Stimulated activated CD4-positive, alpha-beta T cell treated with anti-CD3 and anti-CD28 coated beads, TNF-alpha, amount 100 ng/mL, for 24 hours (primary cell): ENCODE measurements around the gene ST6GAL2.

ENCODE experiments used
- DNase-seq, 3 experiments: peaks; one replicate each; pipeline ENCODE4 v3.0.0-alpha.2; 2020; ENCODE audit warnings: low read depth in 3 of 3

ST6GAL2 gene

DNA sequence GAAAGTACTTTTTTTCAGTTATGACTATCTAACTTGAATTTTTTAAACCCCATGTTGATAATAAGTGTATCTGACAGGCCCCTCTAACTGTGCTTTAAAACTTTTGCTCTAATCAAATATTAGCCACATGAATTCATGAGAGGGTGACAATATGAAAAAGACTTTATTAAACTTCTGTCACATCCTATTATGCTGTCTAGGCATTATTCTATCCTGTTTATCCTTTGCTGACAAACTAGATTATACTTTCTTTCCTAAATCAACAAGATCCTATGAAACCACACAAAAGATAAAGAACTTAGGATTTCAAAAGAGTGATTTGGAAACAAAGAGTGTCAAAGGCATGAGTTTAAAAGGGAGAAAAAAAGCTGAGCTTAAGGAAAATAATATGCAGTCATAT, 57.8 kb downstream of the ST6GAL2 start:
- no peak for DNase-seq

GRCh38 chr2:106827158-106827557, 58.8 kb downstream of the ST6GAL2 start:
- DNase-seq, result no peak

- no peak for DNase-seq
Measured at GRCh38 chr2:106825161-106825560, 60.8 kb downstream of the ST6GAL2 start.

DNA sequence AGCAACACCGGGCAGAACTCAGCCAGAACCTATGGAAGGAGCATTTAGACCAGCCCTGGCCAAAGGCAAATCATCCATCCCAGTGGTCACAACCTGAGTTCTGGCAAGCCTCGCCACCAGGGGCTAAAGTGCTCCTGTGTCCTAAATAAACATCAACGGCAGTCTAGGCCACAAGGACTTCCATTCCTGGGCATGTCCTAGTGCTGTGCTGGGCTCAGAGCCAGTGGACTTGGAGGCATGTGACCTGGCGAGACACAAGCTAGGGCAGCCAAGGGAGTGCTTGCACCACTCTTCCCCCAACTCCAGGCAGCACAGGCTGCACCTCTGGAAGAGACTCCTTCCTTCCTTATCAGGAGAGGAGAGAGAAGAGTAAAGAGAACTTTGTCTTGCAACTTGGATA, 69.0 kb downstream of the ST6GAL2 start:
- no peak for DNase-seq

GRCh38 chr2:106812841-106813240, 73.1 kb downstream of the ST6GAL2 start:
- no peak for DNase-seq

DNA sequence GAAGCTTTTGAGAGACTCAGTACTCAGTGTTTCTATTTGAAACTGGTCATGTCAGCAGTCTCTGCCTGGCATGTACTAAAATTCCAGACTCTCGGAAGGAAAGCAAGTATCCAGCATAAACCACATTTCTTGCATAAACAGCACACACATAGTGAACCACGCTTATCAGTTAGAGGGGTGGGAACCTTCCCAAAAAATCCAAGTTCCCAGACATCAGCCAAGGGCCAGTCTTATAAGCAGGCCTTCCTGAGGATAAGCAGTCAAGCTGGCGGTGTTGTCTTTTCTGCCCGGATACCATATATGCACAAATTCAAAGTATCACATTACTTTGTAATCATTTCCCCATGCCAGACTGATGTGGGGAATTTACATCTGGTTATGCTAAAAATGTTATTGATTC, 73.6 kb downstream of the ST6GAL2 start:
- no peak for DNase-seq

GRCh38 chr2:106805716-106806115, 80.3 kb downstream of the ST6GAL2 start:
- no peak for DNase-seq

- no peak for DNase-seq
Measured at GRCh38 chr2:106804161-106804560, 81.8 kb downstream of the ST6GAL2 start.

GRCh38 chr2:106800976-106801655, 84.9 kb downstream of the ST6GAL2 start:
- DNase-seq, result no peak

GRCh38 chr2:106800180-106800579, 85.8 kb downstream of the ST6GAL2 start:
- no peak for DNase-seq

DNA sequence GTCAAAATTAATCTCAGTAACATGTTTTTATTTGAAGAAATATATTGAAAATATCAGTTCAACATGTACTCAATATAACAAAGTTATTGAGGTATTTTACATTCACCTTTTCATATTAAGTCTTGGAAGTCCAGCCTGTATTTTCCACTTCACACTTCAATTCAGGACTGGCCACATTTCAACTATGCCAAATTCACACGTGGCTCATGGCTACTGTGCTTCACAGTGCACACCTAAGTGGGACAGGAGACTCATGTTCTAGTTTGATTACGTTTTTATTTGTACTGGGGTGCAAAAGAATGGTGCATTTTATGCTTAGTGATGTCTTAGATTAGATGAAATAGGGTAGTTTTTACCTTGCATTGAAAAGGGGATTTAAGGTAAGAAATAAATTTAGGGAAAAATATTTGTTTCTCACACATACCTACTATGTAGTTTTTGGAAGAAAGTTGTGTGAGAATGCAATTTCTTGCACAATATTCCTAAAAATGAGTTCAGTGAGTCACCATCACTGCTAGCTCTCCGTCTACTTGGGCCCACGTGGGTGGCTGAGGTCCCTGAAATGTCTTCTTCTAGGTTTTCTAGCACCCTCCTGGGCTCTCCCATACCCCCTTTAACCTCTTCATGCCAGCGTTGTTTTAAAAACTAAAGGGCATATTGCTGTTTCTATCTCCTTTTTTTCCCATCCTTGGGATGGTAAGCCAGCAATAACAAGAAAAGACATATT, 87.0 kb downstream of the ST6GAL2 start:
- DNase-seq, result no peak

DNA sequence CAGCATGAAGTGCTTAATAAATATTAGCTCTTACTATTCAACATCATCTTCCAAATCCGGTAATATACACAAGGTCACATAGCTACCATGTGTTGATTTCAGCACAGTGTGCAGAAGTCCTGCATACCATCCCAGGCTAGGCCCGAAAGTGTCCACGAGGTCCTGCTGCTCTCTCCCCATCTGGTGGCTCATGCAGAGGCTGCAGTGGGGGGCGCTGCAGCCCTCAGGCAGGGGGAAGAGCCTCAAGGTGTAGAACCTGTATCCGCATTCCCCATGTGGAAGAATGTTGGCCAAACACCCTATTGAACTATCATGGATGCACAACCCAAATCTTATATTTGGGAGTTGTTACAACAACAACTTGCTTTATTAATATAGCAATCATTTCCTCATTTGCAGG, 88.5 kb downstream of the ST6GAL2 start:
- DNase-seq, result no peak

DNA sequence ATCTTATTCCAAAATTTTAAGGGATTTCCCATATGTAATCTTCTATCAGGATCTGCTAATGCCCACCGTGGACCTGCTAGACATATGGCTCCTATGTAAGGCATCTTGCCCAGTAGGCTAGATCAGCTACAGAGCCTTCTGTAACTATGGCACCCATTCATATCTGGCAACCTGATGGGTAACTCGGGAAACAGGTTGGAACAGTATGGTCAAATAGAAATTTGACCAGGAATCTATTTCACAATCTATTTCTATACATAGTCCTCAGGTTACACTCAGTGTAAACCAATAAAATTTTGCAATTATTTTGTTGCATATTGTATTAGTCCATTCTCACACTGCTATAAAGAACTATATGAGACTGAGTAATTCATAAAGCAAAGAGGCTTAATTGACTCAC, 93.3 kb downstream of the ST6GAL2 start:
- no peak for DNase-seq

- no peak for DNase-seq
Measured at GRCh38 chr2:106789185-106789584, 96.8 kb downstream of the ST6GAL2 start.

DNA sequence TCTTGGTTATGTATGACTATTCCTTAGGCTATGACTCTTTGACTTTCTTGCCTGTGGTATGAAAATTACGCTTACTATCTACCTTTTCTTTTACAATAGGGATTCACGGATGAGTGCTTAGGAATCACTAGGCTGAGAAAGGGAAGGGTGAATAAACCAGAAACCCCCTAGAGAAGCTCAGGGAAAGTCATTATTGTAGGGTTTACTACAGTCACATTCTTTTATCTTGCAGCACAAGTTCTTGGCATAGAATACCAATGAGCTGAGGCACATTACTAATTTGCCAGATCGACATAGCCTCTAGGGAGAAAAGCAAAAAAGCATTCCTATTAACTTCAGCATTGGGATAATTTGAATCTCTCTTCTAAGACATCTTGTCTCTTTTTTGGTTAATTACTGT, 103.3 kb downstream of the ST6GAL2 start:
- DNase-seq, result no peak

GRCh38 chr2:106781196-106781595, 104.8 kb downstream of the ST6GAL2 start:
- no peak for DNase-seq

DNA sequence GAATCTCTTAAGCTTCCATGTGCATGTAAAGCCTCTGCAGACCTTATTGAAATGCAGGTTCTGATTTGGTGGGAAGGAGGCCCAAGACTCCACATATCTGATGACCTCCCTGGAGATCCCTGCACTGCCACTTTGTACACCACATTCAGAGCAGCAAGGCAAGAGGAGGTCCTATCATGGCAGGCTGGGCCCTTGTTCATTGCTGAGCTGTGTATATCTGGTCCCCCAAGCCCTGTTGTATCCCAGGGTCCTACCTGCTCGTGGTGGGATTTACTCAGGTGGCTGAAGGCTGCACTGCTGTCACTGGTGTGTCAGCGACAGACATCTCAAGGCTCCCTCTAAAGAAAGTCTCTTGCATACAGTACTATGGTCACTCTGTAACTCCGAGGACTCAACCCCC, 114.2 kb downstream of the ST6GAL2 start:
- no peak for DNase-seq

DNA sequence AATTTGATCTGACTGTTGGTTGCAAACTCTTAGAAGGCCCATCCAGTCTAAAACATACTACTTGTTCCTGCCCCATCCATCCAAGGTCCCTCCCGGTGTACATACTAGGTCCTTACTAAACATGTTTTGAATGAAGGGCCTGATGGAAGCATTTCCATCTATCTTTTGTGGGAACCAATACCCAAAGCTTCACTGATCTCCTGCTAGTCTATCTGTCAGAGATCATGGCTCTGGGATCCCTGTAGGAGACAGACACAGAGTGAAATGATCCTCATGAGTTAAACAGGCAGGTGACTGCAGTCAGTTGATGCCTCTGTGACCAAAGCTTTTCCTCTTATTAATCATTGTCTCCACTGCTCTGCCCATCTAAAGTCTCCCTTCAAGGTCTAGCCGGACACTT, 115.0 kb downstream of the ST6GAL2 start:
- no peak for DNase-seq

DNA sequence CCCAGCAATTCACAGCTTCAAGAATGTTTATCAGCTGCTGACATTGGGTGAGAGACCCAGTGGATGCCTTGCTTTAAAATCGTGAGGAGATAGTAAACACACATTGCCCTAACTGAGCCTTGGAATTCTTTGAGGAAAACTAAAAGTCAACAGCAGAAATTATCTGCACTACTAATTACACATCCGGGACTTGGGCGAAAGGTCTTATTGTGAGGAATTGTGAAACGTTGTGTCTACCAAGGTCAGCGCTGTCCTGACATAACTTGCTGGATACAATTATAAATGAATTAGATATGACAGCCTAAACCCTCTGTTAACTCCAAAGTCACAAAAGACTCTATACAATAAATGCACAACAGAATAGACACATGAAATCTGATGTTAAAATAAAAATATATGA, 121.4 kb downstream of the ST6GAL2 start:
- no peak for DNase-seq

GRCh38 chr2:106759966-106760365, 126.0 kb downstream of the ST6GAL2 start:
- no peak for DNase-seq

DNA sequence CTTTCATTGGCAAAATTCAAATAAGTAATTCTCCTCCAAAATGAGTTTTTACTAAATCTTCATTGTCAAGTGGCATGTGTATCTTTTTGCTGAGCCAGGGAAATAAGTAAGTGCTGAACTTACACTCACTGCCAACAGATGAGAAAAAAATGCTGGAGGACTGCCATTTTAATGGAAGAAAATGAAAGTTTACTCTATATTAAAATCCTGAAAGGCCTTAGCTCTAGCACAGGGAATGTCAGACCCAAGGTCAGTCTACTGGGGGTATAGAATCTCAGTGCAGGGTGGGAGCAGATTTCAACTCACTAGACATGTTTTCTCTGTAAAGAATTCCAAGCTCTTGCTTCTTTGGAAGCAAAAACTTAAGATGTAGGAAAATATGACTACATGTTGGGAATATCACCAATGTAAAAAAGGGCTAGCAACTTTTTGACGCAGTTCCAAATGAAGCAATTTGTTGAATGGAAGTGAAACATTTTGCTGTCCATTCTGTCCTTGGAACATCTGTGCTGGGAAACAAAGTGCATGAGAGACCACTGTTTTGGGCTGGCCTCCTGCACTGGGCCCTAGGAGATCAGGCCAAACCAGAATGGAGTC, 127.0 kb downstream of the ST6GAL2 start:
- no peak for DNase-seq
